Stimulated activated CD8-positive, alpha-beta memory T cell treated with anti-CD3 and anti-CD28 coated beads, Interleukin-12 subunit alpha, Interleukin-12 subunit beta, amount 100 ng/mL, for 1 hour (primary cell): ENCODE data around the gene KRT1.
"Not testable (repeated sequence)": the region's sequence is repeated elsewhere in the genome, so short reads cannot be mapped to it uniquely, and the experiment has no call there.

Experiments
- DNase-seq: peaks from one replicate; pipeline ENCODE4 v3.0.0-alpha.2; 2020; ENCODE audit warnings: low read depth

Gene KRT1

DNA sequence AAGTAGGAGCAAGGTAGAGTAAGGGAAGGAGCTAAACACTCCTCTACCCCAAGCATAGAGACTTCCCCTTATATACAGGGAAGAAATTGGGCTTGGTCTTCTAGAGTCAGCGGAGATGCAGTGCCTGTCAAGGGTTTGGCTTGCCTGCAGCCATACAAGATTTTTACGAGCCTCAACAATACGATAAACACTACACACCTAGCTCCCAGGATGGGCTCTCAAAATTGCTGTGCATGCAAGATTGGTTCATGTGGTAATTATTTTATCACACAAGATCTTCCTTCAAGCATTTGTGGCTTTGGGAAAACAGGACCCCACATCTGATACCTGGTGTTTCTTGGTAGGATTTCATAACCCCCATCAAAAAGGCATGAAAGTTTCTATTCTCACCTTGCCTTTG, at the start of gene KRT1:
KRT1 (minus strand) TSS at position 45 of the 400 bp plus-strand sequence. CDS start 59 bp downstream, outside the sequence.
- DNase-seq, result no peak

DNA sequence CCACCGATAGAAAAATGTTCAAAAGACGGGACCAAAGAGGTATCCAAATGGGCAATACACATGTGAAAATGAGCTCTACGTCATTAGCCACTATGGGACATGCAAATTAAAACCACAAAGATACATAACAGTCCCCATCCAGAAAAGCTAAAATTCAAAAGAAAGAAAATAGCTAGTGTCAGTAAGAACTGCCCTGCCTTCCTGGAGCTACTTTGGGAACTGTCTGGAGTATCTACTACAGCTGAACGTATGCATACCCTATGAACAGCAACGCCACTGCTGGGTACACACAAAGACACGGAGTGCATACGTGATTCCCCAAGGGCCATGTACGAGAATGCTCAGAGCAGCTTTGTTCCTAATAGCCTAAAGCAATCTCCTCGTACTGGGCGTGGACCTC, 48.9 kb upstream of the KRT1 start:
- no peak for DNase-seq

DNA sequence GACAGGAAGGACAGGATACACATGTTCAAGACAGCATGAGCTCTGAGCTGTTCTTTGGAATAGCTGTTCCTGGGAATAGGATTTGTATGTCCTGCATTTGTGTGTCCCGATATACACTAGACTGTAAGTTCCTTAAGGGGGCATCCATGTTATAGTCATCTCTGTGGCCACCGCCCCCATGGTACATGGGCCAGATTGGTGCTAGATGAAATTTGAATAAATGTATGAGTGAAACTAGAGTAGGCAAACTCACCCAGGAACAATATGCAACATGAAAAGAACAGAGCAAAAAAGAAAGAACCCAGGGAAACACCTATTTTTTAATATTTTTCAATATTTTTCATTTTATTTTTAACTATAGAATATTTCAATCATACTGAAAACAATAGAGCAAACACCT, 48.2 kb upstream of the KRT1 start:
- no peak for DNase-seq

DNA sequence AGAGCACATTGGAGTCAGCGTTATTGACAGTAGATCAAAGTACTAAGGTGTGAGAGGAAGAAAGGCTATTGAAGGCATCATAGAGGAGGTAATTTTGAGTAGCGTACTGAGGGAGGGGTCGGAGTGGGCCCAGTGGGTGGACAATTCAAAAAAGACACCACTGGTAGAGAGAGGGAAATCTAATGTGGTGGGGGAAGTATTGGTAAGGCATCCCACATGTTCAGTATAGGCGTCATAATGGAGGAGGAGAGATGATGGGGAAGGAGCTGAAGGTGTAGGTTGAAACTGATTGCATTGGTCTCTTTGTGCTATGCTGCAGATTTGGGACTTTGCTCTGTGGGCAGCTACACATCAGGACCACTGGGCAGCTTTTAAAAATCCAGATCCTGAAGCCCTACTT, 46.8 kb upstream of the KRT1 start:
- DNase-seq, result no peak

DNA sequence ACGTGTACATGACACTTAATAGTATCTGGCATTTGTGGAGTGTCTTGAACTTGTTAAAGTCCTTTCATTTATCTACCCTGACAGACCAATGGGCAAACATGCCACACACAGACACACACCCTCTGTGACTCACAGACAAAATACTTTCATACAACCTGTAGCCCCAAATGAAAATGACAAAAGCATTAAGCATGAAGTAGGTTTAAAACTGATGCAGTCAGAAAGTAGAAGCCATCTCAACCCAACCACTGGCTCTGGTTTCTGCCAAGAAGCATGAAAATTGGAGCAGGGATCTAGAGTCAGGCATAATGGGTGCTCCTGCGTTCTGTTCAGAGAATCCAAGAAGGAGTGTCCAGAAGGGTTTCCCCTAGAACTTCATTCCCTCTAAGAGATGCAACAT, 46.2 kb upstream of the KRT1 start:
- no peak for DNase-seq

DNA sequence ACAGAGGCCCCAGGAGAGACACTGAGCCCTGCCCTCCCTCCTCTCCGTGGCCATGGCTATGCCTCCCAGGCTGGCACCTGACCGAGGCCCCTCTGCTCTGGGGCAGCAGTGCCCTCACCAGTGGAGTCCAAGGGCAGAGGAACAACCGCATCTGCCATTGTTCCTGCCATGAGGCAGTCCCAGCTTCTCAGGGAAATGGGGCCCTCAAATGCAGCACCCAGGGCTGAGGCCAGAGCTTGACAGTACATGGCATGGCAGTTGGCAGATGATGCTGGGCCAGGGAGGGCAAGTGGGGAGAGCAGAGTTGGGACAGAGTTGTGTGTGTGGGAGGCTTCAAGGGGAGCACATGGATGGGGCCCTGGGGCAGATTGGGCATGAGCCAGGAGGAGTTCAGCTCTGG, 44.2 kb upstream of the KRT1 start:
- DNase-seq, result no peak

DNA sequence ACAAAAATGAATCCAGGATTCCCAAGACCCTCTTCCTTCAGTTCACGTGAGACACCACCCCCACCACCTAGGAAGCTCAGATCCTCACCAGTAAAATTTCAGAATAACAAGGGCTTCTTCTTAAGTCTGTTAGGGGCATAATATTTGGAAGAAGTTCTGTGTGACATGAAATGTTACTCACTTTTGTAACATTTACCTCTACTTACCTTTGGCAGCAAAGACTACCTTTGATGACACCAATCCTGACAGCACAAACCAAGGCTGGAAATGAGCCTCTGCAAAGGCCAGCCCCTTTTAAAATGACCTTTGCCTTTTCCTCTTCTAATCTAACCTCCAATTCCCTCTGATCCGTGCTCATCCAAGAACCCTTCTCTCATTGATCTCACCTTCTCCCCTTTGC, 42.5 kb upstream of the KRT1 start:
- DNase-seq, result no peak

DNA sequence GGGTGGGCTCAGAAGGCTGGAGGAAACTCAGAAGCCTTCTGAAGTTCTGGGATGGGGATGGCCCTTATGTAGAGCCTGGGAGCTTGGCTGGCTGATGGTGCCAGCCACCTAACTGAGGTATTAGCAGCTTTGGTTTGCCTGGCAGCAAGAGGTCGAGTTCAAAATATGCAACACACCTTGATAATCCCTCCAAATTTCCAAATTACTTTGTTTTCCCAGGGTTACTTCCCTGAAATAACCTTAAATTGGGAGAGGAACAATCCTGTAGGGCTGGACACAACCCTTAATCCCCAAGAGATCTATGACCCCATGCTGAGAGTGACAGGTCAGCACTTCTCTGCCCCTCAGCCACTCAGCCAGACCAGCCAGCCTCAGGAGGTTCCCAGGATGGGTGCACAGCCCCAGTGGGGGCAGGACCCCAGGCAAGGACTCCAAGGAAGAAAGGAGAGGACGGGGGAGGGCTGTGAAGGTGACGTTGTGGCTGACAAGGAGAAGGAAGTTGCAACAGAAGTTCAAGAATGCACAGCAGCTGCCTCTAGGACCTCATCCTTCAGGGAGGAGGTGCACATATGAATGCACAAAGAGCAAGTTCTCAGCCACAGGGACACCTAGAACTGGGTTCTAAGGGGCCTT, 41.7 kb upstream of the KRT1 start:
- DNase-seq, result no peak

DNA sequence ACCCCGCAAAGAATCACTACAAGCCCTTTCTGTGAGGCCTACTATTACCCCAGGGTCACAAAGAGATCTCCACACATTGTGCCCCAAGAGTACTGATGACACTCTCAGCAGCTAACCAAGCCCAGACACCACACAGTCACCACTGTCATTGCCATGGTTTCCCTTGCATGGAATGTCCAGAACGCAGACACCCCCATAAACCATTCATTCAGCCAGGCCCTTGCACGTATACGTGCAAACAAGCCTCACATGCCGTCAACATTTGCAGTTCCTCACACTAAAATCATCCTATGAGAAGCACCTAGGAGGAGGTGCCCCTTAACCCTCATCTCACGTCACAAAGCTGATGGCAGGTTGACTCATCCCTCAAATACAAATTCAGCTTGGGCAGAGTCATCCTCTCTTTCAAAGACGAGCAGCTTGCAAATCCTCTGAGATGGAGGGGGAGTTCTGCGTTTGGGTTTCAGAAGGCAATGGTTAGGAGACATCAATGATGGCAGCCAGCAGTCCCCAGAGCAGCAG, 40.2 kb upstream of the KRT1 start:
- no peak for DNase-seq

DNA sequence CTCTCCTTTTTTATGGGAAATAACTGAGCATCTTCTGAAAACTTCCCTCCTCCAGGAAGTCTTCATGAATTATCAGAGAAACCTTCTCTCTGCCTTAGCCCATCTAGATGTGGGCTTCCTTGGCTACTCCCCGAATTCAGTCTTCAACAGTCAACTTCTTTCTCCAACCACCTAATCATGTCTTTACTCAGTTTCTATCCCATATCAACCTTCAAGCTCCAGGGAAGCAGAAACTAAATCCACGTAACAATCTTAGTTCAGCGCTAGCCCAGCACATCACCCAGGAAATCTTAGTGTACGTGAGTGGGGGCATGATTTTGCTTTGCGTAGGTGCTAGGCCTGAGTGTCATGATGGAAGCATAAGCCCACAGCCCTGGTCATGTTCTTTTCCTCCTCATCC, 35.9 kb upstream of the KRT1 start:
- DNase-seq, result no peak

DNA sequence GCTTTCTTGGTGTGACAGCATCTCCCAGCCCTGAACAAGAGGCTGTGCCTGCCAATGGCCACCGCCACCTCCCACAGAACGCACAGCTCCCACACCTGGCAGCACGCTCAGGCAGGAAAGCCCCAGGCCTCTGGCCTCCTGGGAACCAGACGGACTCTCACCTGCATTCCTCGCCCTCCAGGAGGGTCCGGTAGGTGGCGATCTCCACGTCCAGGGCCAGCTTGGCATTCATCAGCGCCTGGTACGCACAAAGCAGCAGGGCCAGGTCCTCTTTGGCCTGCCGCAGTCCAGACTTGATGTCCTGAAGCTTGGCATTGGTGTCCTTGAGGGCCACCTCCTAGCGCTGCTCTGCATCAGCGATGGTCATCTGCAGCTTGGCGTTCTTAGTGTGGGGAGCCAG, 35.2 kb upstream of the KRT1 start:
- DNase-seq, result no peak

DNA sequence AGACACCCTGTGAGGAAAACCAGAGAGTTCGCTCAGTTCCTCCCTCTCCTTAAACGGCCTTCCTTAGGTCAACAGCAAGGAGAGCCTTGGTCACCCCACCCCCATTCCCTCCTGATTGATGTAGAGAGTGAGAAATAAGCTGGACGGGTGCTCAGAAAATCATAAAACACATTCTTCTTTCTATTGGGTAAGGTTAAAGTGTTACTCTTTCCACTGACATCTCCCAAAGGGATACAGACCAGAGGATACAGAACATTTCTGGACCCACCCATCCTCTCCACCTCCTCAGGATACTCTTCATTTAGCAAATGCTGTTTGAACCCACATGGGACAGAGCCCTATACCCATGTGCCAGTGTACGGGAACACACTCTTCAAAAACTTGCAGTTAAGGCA, 34.7 kb upstream of the KRT1 start:
- no peak for DNase-seq

DNA sequence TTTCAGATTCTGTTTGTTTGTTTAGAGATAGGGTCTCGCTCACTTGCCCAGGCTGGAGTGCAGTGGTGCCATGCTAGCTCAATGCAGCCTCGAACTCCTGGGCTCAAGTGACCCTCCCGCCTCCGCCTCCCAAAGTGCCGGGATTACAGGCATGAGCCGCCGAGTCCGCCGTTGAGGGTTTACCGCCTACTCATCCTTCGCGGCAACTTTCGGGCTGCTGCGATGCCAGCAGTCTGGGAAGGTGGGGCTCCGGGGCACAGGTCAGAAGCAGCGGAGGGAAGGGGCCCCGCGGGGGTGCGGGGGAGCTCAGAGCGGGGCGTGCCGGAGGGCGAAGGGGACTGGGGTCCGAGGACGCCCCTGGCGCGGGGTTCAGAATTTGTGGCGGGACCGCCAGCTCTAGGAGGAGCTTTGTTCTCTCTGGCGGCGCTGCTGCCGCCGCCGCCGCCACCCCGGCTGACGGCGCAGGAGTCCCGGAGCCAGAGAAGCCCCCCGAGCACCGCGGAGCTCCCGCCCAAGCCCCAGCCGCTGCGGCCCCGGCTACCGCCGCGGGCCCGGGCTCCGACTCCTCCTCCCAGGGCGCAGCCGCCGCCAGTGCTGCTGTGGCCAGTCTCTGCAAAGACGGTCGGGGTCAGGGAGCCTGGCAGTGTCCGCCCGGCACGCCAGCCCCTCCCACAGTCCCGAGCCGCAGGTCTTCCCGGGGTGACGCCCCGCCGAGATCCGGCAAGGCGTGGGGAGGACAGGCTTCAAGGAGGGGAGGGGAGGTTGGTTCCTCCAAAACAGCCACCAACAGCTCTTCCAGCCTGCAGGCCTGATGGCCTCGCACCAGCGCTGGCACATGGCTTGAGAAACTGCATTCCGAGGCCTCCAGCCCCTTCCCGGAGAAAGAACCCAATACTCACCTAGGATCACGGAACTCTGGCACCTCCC, 34.0 kb upstream of the KRT1 start:
- DNase-seq, result peak; percentile 2

DNA sequence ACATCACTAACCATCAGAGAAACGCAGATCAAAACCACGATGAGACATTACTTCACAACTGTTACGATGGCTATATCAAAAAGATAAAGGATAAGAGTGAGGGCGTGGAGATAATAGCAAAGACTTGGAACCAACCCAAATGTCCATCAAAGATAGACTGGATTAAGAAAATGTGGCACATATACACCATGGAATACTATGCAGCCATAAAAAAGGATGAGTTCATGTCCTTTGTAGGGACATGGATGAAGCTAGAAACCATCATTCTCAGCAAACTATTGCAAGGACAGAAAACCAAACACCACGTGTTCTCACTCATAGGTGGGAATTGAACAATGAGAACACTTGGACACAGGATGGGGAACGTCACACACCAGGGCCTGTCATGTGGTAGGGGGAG, 31.9 kb upstream of the KRT1 start:
- DNase-seq, result not testable (repeated sequence)

DNA sequence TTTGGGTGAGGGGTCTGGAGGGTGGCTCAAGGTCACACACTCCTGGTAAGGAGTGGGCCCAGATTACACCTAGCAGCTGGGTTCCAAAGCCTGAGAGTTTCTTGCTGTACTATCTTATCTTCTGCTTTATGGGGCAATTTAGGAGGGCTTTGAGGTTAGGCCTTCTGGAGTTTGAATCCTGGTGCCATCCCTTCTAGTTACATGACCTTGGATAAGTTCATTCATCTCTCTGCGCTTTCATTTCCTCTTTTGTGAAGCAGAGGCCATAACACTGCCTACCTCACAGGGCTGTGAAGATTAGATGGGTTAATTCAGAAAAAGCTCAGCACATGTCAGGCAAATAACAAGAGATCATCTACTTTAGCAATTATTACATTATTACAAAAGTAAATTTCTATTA, 30.5 kb upstream of the KRT1 start:
- no peak for DNase-seq

DNA sequence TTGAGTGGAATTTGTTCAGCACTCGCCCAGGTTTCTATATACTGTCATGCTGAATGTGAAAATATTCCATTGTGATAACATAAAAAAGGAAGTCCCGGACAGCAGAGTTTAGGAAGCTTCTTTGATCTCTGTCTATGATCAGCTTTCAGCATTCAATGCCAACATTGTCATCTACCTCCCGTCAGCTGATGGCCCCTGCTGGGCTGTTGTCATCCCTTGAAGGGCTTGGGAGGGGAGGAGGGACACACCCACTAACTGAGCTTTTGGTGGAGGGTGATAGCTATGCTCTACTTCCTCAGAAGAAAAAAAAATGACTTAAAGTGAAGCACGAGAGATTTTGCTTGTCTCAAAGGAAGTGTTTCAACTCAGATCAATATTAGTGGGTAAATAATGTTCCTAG, 27.8 kb upstream of the KRT1 start:
- no peak for DNase-seq

DNA sequence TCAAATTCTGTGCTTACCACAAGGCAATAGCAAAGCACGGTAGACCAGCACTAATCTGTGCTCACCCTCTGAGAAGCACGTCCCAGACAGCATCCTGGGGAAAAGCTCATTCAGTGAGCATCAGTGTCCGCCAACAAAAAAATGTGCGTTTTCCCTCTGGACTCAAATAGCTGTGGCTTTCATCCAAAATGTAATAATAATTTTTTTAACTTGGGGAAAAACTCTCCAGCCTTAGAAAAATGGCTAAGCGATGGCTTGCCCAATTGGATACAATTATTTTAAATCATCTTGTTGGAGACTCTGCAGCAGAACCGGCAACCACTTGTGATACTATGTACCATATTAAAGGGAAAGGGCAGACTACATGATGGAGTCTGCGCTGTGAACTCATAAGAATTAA, 24.3 kb upstream of the KRT1 start:
- no peak for DNase-seq

DNA sequence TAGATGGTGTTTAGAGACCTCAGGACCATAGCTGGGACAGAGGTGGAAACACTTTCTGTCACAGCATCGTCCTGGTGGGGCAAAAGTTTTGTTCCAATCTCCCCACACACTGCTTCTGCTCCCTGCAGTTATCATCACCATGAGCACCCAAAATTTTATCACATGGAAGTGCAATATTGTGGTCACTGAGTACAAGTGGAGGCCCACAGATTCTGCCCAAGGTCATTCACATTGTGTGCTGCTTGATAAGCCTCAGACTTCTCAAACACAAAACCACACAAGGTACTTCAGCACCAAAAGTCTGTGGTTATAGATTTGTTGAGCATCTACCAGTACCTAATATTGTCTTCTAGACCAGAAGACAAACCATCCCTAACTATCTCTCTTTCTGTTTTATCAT, 23.7 kb upstream of the KRT1 start:
- no peak for DNase-seq

DNA sequence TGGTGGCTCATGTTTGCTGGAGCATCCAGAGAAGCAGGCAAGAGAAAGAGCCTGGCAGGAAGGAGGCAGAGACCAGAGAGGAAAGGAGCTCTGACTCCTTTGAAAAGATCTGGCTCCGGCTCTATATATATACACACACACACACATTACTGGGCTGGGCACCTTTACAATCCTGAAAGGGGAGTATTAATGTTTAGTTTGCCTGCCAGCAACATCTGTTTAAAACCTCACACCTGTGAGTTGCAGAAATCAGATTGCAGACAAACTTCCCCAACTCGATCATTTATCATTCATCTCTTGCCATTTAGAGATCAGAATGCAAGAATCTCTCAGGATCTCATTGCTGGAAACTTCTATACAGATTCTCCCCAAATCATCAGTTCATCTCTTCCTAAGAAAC, 23.2 kb upstream of the KRT1 start, which contains the start of gene KRT77:
KRT77 (minus strand) TSS at position 101 of the 400 bp plus-strand sequence; CDS start at position 11, 90 bp downstream.
- no peak for DNase-seq

DNA sequence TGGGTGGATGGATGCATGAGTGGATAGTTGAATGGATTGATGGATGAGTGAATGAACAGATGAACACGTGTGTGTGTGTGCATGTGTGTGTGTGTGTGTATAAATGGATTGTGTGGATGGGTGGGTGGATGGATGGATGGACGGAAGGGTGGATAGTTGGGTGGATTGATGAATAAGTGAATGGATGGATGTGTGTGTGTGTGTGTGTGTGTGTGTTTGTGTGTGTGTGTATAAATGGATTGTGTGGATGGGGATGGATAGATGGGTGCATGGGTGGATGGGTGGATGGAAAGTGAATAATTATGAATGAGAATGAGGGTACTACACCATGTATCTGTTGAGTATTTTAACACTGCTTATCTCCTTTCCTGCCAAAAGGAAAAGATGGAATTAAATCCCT, 22.1 kb upstream of the KRT1 start:
- DNase-seq, result no peak

DNA sequence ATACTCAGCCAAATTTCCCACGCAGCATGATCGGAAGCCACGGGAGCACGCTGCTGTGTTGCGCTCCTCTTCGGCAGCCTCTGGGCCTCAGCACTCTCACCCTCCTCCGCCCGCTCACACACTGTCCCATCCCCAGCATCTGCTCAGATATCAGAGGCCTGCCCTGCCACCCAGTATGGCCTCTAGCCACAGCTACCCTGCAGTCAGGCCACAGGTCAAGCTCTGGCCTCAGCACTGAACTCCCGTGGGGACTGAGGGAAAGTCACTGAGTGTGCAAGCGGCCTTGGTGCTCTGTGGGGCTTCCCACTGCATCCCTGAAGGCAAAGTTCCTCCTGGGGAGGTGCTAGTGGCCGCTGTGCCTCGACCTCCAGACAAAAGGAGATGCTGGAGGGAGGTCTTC, 21.1 kb upstream of the KRT1 start:
- no peak for DNase-seq

DNA sequence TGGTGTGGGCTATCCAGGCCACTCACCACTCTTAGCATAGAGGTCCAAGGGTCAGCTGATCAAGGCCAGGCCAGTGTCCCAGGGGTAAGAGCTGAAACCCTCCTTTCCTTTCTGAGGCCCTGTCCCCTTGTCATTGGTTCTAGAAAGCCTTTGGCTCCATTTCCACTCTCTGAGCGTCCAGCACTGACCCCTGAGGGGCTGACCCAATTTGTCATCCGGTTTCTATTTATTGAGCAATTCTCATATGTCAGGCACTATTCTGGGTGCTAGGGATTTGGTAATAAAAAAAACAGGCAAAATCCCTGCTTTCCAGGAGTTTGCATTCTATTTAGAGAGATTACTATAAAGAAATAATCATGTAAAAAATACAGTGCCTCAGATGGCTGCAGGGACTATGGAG, 19.8 kb upstream of the KRT1 start:
- no peak for DNase-seq

DNA sequence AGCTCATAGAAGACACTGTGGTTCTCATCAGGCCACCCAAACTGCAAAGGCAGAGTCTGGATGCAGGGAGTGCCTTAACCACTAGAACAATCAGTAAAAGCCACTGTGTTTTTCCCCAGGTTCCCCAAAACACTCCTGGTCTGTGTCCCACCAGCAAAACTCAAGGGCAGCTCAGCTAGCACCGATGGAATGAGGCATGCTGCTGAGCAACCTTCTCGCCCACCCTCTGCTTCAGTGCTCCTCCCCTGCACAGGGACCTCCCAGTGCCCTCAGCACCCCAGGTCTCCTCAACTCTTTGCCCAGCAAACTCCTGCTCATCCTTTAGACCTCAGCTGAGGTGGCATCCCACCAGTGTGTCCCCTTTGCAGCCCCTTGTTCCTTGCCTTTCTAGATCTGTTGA, 19.2 kb upstream of the KRT1 start:
- no peak for DNase-seq
